ENCODE data around the gene WWC2. TPM values are rescaled to one million over a fixed set of nuclear protein-coding genes. Genes with fewer than 3 reads are reported as not detected.

The WWC2 gene
- total RNA-seq, 4 donors from 2014 or later = 28.2 to 38.5 (median 37.0) TPM

DNA sequence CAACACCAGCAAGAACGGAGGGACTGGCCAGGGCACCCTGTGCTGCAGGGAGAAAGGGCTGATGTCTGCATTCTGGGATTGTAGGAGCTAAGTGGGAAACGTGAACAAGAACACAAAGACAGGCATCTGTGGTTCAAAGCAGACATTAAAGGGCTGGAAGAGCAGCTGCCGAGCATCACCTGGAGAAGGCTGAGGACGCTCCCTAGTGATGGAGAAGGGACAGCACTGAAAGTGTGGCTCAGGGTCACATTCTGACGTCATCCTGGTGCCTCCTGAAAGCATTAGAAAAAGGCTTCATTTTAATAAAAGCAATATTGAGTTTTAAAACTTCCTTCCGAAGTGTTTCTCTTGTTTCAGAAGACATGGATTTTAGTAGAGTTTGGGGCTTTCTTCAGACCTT, 158.8 kb downstream of the WWC2 start:
- H3K4me1 ChIP-seq = peaks cover 10 to 32% (median 25%) of the 10 kb centered on the region in 4 donors
- H3K27ac ChIP-seq (replicated peaks in 1 of 4) = no peak overlapping the region
- 78% methylated on average over 6 of the region's 6 CpGs for WGBS
- H3K27me3 ChIP-seq = no peaks in the 10 kb centered on the region
- no peaks in the 10 kb centered on the region for H3K9me3 ChIP-seq
- intact Hi-C loops (cut with DNase I) = loop anchor here (2.0 kb wide), 1 partner anchor 185 kb away; no protein-coding TSS in a partner anchor
- no peak overlapping the region for H3K4me3 ChIP-seq
- TF ChIP-seq, protein P1, sequence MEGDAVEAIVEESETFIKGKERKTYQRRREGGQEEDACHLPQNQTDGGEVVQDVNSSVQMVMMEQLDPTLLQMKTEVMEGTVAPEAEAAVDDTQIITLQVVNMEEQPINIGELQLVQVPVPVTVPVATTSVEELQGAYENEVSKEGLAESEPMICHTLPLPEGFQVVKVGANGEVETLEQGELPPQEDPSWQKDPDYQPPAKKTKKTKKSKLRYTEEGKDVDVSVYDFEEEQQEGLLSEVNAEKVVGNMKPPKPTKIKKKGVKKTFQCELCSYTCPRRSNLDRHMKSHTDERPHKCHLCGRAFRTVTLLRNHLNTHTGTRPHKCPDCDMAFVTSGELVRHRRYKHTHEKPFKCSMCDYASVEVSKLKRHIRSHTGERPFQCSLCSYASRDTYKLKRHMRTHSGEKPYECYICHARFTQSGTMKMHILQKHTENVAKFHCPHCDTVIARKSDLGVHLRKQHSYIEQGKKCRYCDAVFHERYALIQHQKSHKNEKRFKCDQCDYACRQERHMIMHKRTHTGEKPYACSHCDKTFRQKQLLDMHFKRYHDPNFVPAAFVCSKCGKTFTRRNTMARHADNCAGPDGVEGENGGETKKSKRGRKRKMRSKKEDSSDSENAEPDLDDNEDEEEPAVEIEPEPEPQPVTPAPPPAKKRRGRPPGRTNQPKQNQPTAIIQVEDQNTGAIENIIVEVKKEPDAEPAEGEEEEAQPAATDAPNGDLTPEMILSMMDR (IDR thresholded peaks at IDR 0.05) = no peak
- TF ChIP-seq EP300 (IDR thresholded peaks at IDR 0.05) (no peak), POLR2AphosphoS5 (IDR thresholded peaks at IDR 0.05) (no peak), POLR2A (IDR thresholded peaks at IDR 0.05; ENCODE audit: low read depth) (no peak)
- H3K36me3 ChIP-seq = peaks cover 11 to 62% (median 36%) of the 10 kb centered on the region in 4 donors
- no peak for DNase-seq (ENCODE audit: extremely low spot score)

GRCh38 chr4:183260491-183261151, 161.6 kb downstream of the WWC2 start:
- DNase-seq (ENCODE audit: extremely low spot score) = no peak
- intact Hi-C loops (cut with DNase I) = no loop called here

DNA sequence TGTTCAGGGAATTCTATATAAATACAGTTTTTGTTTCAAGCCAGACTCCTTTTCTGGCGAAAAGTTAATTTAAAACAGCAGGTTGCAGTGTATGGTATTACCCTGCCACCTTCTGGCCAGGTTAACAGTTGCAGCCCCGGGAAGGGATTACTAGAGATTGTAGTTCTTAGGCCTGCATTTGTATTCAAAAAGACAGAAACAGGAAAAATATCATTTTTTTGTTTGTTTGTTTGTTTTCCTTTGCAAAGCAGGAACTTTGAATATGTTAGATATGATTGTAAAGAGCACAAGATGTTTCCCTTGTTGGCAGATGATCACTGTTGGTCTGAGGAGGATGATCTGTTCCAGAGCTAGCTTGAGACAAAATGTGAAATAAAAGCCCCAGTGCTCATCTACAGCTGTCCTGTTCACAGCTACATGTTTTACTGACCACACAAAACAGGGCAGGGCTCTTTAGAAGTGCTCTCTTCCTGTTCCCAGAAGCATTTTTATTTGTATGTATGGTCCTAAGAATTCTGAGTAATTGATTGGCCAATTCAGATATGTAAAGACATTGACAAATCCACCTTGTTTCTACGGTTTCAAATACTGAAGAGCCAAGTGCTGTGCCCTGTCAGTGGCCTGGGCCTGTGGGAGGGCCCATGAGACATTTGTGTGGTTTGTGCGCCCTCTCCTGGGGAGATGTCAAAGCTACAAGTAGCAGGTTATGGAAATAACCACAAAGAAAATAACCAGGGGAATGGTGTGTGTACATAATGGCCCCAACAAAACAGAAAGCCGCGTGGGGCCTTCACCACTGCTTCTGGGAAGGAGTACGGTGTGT, 163.1 kb downstream of the WWC2 start:
- H3K27ac ChIP-seq (replicated peaks in 1 of 4) = peak overlapping the region; percentile 19 to 47 (median 40)
- no peaks in the 10 kb centered on the region for H3K27me3 ChIP-seq
- peak; percentile 93 for DNase-seq (ENCODE audit: extremely low spot score)
- TF ChIP-seq POLR2A (IDR thresholded peaks at IDR 0.05; ENCODE audit: low read depth) (no peak), POLR2AphosphoS5 (IDR thresholded peaks at IDR 0.05) (peak in 1 of 2 donors; percentile 18), EP300 (IDR thresholded peaks at IDR 0.05) (no peak)
- TF ChIP-seq, protein P1 (IDR thresholded peaks at IDR 0.05) = peak; percentile 73 to 79 (median 76)
- intact Hi-C loops (cut with DNase I) = loop anchor here (2.0 kb wide), 1 partner anchor 323 kb away; no protein-coding TSS in a partner anchor
- 11% methylated on average over 7 of the region's 7 CpGs for WGBS
- no peak overlapping the region for H3K4me3 ChIP-seq
- H3K9me3 ChIP-seq = no peaks in the 10 kb centered on the region
- peaks cover 16 to 68% (median 44%) of the 10 kb centered on the region in 4 donors for H3K36me3 ChIP-seq
- H3K4me1 ChIP-seq = peaks cover 8 to 16% (median 15%) of the 10 kb centered on the region in 4 donors

More at GRCh38 chr4:183260491-183261151, 161.6 kb downstream of the WWC2 start:
- 87% methylated on average over 10 of the region's 10 CpGs for WGBS
- H3K27ac ChIP-seq (replicated peaks in 1 of 4) = no peak overlapping the region
- H3K36me3 ChIP-seq = peaks cover 11 to 55% (median 32%) of the 10 kb centered on the region in 4 donors
- peaks cover 10 to 29% (median 21%) of the 10 kb centered on the region in 4 donors for H3K4me1 ChIP-seq
- no peaks in the 10 kb centered on the region for H3K27me3 ChIP-seq
- no peak overlapping the region for H3K4me3 ChIP-seq
- TF ChIP-seq POLR2A (IDR thresholded peaks at IDR 0.05; ENCODE audit: low read depth) = no peak
- TF ChIP-seq EP300 (IDR thresholded peaks at IDR 0.05) = no peak
- TF ChIP-seq, protein P1 (IDR thresholded peaks at IDR 0.05) = no peak
- TF ChIP-seq POLR2AphosphoS5 (IDR thresholded peaks at IDR 0.05) = no peak
- no peaks in the 10 kb centered on the region for H3K9me3 ChIP-seq

- TF ChIP-seq POLR2AphosphoS5 (IDR thresholded peaks at IDR 0.05) (no peak), POLR2A (IDR thresholded peaks at IDR 0.05; ENCODE audit: low read depth) (no peak), EP300 (IDR thresholded peaks at IDR 0.05) (no peak)
- TF ChIP-seq, protein P1 (IDR thresholded peaks at IDR 0.05) = no peak
- Histone ChIP-seq H3K27ac (replicated peaks in 1 of 4) (peak overlapping the region in 1 of 4 donors; percentile 47), H3K36me3 (peaks cover 21 to 68% (median 47%) of the 10 kb centered on the region in 4 donors), H3K27me3 (no peaks in the 10 kb centered on the region), H3K4me1 (peaks cover 8 to 16% (median 15%) of the 10 kb centered on the region in 4 donors), H3K9me3 (no peaks in the 10 kb centered on the region), H3K4me3 (no peak overlapping the region)
- WGBS = 60% methylated on average over 5 of the region's 6 CpGs
- intact Hi-C loops (cut with DNase I) = loop anchor here (2.0 kb wide), 1 partner anchor 324 kb away; no protein-coding TSS in a partner anchor
- DNase-seq (ENCODE audit: extremely low spot score) = no peak
Measured at GRCh38 chr4:183262776-183263100, 163.7 kb downstream of the WWC2 start.

Data from esophagus muscularis mucosa (tissue), 4 donors.